GM18517 (cell line): ENCODE measurements around the gene KCNMA1.

Experiments
- ATAC-seq: cut with Tn5 transposase; IDR thresholded peaks from one replicate; pipeline ENCODE4 v1.9.1; 2021; ENCODE audit warnings: mild to moderate bottlenecking, moderate library complexity; ENCODE audit not compliant: unreplicated experiment

Gene KCNMA1

DNA sequence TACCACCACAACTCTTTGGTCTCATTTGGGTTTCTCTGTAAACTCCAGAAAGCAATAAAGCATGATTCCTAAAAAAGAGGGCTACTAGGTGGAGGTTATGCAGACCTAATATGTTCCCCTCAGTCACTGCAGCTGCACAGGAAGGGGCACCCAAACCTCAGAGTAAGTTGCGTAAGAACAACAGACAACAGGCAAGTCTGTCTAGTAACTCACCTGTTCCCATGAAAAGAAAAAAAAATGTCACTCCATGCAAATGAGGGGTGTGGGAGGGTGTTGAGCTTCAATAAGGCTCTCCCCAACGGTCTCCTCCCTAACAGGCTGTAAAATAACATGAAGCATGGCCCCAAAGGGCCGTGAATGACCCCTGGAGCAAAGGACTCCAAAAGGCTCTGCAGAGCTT, 461.4 kb downstream of the KCNMA1 start:
- ATAC-seq = no peak

DNA sequence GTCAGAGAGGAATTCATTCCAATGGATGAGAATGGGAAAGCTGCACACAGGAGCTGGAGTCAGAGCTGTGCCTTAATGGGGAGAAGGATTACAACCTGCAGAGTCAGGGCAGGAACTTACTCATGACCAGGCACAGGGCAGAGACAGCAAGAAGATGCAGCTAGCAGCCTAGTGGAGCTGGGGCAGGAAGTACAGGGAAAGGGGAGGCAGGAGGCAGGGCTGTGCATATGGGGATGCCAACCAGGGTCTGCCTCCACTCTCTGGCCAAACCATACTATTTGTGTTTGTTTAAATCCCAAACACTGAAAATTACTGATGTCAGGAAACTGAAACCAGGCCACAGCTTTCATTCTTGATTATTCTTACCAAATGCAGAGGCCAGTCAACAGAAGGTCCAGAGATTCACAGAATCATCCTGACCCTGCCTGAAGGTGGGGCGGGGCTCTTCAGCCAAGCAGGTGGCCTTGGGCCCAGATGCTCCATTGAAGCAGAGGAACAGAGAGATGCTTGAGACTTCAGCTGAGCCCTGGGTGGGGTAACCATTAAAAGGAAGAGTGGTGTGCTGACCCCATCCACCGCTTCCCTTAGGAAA, 461.9 kb downstream of the KCNMA1 start:
- no peak for ATAC-seq

DNA sequence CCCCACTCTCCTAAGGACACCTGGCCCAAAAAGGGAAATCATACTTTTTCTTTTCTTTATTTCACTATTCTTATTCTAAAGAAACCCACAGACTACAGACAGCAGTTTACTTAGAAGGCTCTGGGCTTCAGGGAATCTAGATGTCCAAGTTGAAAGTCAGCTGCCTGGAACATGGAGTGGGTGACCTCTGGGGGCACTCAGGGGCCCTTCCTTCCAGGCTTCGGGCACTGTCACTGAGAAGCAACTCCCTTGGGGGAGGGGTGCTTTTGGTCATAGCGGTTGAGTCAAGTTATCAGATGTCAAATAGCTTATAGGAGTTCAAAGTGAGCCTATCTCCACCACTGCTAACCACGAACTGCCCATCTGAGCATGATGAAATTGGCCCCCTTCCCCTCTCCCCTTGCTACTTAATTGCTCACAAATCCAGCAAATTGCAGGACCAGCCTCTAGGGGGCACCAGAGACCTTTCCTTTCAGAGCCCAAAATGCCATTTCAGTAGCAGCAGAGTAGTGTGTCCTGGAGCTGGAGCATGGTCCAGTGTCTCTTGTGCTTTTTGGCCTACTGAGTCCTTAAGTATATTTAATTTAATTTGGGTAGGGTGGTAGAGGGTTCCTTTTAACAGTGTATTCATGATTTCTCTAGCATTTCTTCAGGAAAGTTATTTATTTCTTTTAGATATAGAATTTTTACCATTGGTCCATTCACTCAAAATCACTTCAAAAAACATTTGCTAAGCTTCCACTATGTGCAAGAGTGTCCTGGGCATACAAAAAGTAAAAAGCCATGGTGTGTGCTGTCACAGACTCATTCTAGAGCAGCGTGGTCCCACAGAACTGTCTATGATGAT, 463.8 kb downstream of the KCNMA1 start:
- ATAC-seq = no peak

DNA sequence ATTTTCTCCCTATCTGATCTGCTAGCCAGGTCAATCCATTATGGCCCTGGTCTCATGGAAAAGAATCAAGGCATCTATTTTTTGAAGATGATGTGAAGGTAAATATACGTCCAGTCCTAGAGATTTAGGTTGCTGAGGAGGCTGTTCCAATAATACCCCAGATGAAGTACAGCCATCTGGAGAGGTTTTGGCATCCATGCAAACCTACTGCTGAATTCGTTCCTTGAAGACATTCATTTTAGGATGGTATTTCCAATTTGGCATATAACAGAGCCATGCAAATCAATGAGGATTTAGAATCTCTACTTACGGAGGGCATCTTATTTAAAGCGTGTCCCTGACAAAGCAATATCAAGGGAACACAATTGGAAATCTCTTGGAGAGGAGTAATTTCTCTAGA, 465.5 kb downstream of the KCNMA1 start:
- ATAC-seq = no peak

DNA sequence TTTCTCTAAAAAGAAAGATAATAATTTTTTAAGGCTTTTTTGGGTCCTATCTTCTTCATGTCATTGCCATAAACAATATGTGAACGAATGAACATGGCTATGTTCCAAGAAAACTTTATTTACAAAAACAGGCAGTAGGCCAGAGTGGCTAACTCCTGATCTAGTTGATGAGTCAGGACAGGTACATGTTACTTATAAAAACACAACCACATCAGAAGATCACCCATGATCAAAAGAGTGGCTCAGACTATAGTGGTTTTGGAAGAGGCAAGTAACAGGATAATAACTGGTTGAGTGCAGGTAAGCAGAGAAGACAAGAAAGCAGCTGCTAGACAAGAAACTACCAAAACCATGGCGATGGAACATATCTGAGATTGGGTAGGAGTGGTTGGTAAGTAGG, 468.7 kb downstream of the KCNMA1 start:
- no peak for ATAC-seq

DNA sequence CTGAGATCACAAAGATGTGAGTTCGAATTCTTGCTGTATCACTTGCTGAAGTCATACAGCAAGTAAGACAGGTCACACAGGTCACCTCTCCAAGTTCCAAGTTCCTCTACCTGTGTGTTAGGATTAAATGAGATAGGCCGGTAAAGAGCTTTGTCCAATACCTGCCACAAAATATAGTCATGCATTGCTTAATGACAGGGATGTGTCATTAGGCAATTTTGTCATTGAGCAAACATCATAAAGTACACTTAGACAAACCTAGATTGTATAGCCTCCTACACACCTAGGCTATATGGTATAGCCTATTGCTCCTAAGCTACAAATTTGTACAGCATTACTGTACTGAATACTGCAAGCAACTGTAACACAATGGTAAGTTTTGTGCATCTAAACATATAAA, 469.4 kb downstream of the KCNMA1 start:
- ATAC-seq = no peak

DNA sequence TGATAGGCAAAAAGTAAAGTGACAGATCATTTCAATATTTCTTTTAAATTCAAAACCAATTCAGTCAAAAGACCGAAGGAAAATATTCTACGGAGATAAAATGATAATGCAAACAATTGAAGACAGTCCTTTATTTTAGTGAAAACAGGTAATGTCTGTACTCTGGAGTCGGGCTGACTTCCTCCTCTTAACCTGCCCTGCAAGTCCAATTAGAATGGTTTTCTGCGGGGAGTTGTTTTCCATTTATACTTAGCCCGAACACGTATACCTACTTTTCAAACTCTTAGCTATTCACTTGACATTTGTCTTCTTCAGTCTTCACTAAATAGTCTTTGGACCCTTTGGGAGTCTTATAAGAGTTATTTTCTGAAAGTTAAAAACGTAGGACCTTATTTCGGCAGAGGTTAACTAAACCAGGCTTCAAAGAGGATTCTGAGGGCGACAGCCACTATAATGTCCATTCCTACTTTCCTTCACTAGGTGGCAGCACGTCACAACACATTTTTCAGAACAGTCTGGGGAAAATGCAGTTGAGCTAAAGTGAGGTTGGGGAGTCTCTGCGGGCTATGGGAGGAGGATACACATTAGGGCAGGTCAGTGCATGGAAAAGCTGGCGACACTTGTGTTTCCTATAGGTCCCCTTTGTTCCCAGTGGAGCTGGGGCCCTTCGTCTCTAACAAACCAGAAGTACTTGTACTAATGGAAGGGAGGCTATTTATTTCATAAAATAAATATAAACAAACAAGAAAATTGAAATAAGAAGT, 472.0 kb downstream of the KCNMA1 start:
- ATAC-seq = no peak

DNA sequence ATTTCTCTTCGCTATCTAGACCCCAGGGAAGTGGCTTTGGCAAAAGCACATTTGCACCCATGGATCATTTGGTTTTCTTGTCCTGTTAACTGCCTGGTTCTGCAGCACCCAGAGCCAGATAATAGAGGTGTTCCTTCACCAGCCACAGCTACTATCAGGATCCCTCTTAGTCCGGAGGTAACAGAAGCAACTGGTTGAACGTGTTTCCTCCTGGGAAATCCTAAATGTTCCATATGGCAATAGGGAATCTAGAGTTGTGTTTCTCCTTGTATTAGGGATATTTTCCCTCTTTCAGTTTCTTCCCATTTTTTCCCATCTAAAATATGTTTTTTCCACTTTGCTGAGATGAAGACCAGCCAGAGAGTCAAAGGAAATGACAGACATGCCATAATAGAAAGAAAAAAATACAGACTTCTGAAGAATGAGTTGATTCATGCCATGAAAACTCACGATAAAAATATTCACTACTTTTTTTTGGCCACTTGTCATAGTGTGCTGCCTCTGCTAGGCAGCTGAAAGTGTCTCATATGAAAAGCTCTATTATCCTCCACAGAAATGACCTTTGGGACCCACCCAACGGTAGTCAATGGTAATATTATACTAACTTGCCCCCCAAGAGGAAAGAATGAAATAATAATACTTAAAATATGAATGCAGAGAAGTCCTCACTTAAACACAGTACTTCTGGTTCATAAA, 472.8 kb downstream of the KCNMA1 start:
- no peak for ATAC-seq

DNA sequence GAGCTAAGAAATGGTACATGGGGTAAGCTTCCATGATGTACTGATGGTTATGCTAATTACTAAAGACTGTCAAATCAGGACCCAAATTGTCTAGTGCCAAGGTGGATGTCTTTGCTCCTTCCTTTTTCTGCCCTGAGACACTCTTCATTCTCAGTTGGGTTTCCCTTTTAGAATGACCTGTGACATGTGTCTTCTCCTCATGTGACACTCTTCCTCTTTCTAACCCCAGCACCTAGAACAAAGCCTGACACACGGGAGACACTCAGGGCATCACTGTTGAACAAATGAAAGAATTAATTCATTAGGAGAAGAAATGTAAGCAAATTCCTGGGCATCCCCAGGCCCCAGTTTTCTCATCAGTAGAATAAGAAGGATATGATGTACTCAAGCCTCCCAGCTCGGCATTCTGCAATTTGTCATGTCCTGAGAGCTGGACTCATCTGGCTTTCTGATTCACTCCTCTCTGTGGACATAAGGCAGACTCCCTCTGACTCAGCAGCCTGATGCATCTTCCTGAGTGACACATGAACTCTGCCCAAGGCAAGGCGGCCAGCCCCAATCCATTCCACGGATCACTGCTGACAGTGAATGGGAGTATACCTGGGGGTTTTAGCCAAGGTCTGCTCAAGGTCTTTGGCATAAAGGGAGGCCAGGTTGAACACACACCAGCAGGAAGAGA, 473.8 kb downstream of the KCNMA1 start:
- no peak for ATAC-seq

DNA sequence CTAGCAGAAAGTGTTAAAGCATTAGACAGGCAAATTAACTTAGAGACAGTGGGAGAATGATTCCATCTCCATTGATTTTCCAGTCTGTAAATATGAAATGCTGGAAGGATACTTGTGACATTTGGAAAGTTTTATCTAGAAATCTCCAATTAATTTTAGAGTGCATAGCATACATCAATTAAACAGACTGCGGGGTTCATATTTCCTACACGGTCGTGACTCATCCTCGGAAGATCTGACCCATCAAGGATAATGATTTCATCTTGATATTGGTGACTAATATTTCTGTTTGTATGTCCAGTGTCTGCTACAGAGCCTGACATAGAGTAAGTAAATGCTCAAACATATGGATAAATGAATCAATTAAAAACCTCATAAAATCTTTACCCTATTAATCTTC, 474.9 kb downstream of the KCNMA1 start:
- no peak for ATAC-seq

DNA sequence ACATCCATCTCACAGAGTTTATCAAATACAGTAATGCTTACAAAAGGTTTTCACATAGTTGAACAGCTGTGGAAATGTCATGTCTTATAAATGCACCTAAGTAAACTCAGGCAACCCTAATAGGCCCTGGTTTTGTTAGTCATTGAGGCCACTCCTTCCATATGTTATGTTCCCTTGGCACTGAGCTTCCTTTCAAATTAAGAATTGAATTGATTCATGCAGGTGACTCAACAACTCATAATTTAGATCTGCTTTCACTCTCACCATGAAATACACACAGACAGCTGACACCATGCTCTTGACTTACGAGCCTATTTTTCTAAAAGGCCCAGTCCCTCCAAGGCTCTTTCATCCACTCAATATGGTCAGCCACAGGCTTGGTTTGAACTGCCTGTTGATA, 476.9 kb downstream of the KCNMA1 start:
- ATAC-seq = no peak

DNA sequence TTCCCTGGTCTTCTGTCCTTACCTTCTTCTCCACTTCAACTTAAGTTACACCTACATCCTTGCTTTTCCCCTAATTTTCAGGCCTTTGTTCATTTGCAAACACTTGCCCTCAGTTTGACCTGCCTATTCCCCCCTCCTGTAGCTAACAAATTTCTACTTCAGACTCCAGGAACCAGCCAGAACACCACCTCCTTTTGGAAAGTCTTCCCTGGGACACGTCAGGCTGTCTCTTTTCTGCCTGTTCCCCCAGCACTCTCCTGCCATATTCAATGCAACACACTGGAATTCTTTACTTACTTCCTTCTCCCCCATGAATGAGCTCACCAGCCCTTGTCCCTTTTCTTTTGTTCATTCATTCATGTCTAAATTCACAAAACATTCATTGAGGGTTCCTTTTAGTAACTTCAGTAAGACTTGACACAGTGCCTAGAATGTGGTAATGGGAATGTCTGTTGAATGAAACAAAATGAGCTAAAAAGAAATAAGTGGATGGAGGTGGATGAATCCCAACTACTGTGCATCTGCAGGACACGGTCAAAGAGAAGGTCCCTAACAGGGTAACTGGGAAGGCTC, 478.0 kb downstream of the KCNMA1 start:
- no peak for ATAC-seq

DNA sequence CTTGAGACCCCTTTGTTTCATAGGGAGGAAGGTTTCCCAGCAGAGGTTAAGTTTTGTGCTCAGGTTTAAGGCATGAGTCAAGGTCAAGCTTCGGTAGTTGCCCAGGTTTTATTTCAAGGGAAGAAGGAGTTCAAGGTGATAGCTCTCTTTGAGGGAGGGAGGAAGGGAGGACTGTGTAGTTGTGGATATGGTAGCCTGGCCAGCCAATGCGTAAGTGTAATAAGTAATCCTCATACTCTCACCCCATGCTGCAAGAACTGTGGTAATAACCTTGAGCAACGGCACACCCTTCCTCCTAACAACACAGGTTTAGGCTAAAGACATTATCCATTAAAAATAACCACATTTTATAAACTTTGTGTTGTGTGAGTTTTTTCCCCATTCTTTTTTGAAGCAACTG, 478.9 kb downstream of the KCNMA1 start:
- no peak for ATAC-seq

DNA sequence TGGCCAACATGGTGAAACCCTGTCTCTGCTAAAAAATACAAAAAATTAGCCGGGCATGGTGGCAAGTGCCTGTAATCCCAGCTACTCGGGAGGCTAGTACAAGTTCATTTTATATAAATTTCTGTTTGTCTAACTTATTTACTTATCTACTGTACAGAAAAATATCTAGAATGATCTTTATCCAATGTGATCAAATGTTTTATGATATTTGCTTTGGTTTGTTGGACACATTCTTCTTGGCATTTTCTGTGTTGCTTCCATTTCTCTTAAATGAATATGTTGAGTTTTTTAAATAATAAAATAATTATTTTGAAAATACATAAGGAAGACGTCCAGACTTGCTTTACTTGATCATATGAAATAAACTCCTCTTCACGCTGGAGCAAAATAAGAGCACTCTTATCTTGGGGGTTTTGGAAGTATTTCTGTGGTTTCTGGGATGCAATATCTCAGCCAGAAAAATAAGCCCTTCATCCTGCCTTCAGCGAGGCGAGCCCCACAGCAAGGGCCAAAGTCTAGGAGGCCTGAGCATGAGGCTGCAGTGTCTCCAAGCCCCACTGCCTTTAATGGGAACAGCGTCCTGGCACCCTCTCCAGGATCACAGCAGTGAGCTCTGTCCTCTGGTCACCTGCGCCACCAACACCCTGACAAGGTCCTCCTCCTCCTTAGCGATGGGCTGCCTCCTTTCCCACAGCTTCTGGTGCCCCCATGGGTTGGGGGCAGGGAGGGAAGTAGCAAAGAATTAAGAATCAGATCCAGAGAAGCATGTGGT, 480.2 kb downstream of the KCNMA1 start:
- ATAC-seq = no peak

DNA sequence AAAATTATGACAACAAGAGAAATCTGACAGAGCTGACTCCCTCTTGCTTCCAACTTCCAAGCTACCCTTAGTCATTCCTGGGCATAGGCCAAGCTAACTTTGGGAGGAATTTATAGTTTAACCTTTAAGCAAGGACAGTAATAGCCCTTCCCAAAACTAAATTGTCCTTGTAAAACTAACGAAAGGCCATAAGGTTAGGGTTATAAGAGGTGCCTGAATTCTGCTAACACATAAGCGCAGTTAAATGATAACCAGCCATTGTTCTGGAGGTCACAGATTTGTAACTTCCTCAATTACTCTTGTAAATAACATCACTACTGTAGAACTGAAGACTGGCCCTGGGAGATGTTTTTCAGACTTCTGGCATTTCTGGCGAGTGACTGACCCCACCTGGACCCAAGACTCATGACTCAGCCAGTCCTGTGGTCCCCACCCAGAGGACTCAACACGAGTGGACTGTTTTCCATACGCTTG, 481.2 kb downstream of the KCNMA1 start:
- no peak for ATAC-seq

DNA sequence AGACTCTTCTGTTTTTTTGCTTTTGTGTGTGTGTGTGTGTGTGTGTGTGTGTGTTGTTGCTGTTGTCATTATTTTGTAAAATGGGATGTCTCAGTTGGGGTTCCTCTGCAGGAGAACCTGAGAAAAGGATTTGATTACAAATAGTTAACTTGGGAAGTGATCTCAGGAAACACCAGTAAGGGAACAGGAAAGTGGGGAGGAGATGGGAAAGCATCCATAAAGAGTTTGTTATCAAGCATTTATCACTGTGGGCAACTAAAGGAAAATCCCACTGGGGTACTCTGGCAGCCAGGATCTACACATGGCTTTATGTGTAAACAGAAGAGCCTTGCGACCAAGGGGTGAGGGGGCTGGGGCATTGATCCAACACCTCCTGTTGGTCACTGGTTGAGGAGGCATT, 485.4 kb downstream of the KCNMA1 start:
- ATAC-seq = no peak

DNA sequence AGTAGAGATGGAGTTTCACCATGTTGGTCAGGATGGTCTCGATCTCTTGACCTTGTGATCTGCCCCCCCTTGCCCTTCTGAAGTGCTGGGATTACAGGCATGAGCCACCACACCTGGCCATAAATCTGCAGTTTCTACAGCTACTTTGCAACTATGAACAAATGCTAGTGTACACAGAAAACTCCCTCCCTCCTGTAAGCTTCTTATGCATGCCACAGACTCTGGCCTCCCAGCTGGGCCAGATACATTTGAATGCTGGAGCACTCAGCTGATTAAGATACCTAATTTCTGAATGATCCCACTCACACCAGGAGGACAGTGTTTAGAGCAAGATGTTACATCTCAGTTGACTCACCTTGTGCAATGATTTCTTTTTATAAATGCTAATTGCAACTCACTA, 486.2 kb downstream of the KCNMA1 start:
- no peak for ATAC-seq

DNA sequence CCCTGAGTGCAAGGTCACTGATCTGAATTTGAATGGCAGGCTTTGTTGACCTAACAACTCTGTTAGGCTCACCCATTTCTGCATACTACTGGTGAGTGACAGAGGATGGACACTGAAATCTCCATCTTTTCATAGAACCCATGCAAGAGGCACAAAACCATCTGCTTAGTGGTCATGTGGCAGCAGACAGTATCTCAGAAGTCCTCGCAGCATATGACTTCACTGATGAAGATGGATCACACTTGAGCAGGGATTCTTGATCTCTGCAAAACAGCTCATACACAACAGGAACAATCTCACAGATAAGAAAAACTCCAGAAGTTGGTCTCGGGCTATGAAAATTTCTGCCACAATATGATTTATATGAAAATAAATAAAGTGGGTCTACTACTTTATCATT, 487.9 kb downstream of the KCNMA1 start:
- ATAC-seq = no peak

DNA sequence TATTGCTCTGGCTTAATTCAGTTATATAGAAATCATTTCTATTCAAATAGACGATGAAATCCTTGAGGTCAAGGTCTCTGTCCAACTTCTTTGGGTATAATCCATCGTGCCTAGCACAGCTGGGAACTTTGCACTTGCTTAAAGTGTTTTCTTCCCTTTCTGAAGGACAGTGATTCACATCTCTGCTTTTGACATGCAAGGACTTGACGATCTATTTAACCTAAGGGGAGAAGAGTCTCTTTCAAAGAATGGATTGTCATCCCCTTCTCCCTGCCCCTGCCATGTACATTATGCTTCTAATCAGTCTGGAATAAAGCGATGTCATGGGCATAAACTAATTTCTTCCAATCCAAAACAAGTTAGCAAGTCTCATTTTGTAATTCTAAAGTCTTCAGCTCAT, 488.6 kb downstream of the KCNMA1 start:
- no peak for ATAC-seq

DNA sequence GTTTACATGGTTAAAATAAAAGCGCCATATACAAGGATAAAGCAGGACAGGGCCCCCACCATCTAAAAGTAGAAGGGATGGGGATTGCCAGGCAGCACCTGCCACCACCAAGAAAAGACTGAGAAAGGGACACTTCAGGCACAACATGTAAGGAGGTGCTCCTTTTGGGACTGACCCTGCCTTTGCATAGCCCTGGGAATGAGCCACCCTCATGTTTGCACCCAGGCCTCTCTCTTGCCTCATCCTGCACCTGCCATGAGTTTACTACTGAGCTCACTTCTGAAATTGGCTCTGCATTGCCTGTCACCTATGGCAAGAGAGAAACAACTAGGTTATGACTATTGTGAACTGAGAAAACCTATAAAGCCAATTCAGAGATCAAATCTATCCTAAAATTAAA, 489.7 kb downstream of the KCNMA1 start:
- ATAC-seq = no peak
